GM12878 (cell line): ENCODE data around the gene VPS39.

Source experiments
- CBFB ChIP-seq: IDR thresholded peaks from 2 replicates; pipeline ENCODE4 v1.6.1; 2016; ENCODE audit warnings: antibody characterized with exemption, low read depth
- CTCF ChIP-seq, 3 experiments: IDR thresholded peaks in 2 of 3; conservative IDR thresholded peaks in 1 of 3; 2 replicates each; pipeline ENCODE4 v1.5.1; 2011; ENCODE audit warnings: low read depth in 3 of 3, low read length in 3 of 3, mild to moderate bottlenecking in 3 of 3, control low read depth in 2 of 3, moderate library complexity in 2 of 3, inconsistent platforms in 1 of 3, mixed read lengths in 1 of 3; ENCODE audit not compliant: control insufficient read depth in 2 of 3, insufficient read depth in 1 of 3; ENCODE audit errors: extremely low read depth in 1 of 3
- MTA2 ChIP-seq: fragments of 450-650 bp; IDR thresholded peaks from 2 replicates; pipeline ENCODE4 v1.6.1; 2016; ENCODE audit warnings: low read depth, mild to moderate bottlenecking, moderate library complexity
- MXI1 ChIP-seq: fragments of 150-350 bp; IDR thresholded peaks from 2 replicates; pipeline ENCODE4 v1.6.1; 2011; ENCODE audit warnings: low read depth, mild to moderate bottlenecking, inconsistent platforms, low read length, improper control_type of control experiment
- POLR2A ChIP-seq: IDR thresholded peaks from 2 replicates; pipeline ENCODE4 v1.6.1; 2011; ENCODE audit warnings: low read depth, mild to moderate bottlenecking, low read length
- REST ChIP-seq: IDR thresholded peaks from 2 replicates; pipeline ENCODE4 v1.6.1; 2012; ENCODE audit warnings: mild to moderate bottlenecking, low read depth, low read length
- SIX5 ChIP-seq: IDR thresholded peaks from 2 replicates; pipeline ENCODE4 v1.6.1; 2011; ENCODE audit warnings: mild to moderate bottlenecking, low read depth, low read length, moderate library complexity; ENCODE audit not compliant: severe bottlenecking
- SUPT20H ChIP-seq: IDR thresholded peaks from 2 replicates; pipeline ENCODE4 v1.6.1; 2011; ENCODE audit warnings: low read depth, mild to moderate bottlenecking, low read length, moderate library complexity, borderline replicate concordance; ENCODE audit not compliant: control insufficient read depth
- TAF1 ChIP-seq: IDR thresholded peaks from 2 replicates; pipeline ENCODE4 v1.6.1; 2011; ENCODE audit warnings: mild to moderate bottlenecking, low read depth, low read length, borderline replicate concordance
- YBX1 ChIP-seq: fragments of 450-650 bp; IDR thresholded peaks from 2 replicates; pipeline ENCODE4 v1.6.1; 2016; ENCODE audit warnings: antibody characterized with exemption
- TF ChIP-seq, protein P1 (sequence below): IDR thresholded peaks from 2 replicates; pipeline ENCODE4 v1.6.1; 2012; ENCODE audit warnings: low read depth, low read length, improper control_type of control experiment

DNA sequence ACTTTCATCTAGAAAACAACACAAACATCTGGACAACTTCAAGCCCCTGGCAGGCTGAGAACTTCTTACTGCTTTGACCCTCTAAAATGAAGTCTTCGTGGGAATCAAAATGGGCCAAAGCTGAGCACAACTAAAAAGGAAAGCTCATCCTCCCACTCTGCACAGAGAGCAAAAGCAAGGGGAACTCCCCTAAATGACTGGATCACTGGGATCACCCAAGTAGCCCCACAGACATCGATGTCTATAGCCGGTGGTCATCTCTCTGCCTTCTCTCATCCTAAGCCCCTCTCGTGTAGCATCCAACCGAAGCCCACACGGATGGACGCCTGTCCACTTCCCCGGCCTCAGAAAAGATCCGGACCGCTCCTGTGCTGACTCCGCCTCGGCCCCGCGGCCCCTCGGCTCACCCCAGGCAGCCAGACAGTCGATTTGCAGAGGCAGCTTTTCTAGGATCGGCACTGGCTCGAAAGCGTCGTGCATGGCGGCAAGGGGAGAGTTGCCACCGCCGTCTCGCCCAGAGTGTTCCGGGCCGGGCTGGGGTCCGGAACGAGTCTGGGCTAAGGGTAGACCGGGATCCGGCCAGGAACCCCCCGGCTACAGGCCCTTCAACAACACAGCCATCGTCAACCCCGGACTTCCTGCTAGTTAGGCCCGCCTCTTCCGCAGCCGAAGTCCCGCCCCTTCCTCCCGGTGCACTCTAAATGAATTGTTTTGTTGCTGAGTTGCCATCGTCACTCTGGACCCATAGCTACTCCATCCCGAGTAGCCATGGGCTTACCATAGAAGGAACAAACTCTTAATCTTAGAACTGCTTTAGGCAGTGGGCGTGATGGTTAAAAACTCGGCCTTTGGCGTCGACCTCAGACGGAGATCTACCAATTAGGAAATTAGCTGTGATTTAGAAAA is at the start of gene VPS39:
- no peak for TF ChIP-seq SUPT20H
- peak; percentile 92 for TF ChIP-seq POLR2A
- TF ChIP-seq TAF1 = peak; percentile 76
- TF ChIP-seq CTCF (IDR thresholded peaks at IDR 0.05 in 2 of 3, conservative IDR thresholded peaks at IDR 0.05 in 1 of 3; ENCODE audit: control insufficient read depth in 2 of 3, extremely low read depth in 1 of 3, insufficient read depth in 1 of 3, low read depth in 3 of 3, low read length in 3 of 3) = no peak
- no peak for TF ChIP-seq CBFB
- TF ChIP-seq, protein P1, sequence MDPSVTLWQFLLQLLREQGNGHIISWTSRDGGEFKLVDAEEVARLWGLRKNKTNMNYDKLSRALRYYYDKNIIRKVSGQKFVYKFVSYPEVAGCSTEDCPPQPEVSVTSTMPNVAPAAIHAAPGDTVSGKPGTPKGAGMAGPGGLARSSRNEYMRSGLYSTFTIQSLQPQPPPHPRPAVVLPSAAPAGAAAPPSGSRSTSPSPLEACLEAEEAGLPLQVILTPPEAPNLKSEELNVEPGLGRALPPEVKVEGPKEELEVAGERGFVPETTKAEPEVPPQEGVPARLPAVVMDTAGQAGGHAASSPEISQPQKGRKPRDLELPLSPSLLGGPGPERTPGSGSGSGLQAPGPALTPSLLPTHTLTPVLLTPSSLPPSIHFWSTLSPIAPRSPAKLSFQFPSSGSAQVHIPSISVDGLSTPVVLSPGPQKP = no peak; the same call in 1 of the 2 replicates
- TF ChIP-seq REST = no peak
- peak; percentile 16 for TF ChIP-seq SIX5
- no peak for TF ChIP-seq YBX1
- no peak for TF ChIP-seq MTA2
- no peak for TF ChIP-seq MXI1
